OCI-LY3 (cell line): Measurements from ENCODE around the gene TTLL5.

Experiments
- CTCF ChIP-seq: fragments of 200-600, 300-600 bp; sonication (generic); IDR thresholded peaks from 2 replicates; pipeline ENCODE4 v1.5.1; 2014; ENCODE audit warnings: antibody characterized with exemption, low read length, low read depth
- EZH2phosphoT487 ChIP-seq: fragments of 200-600 bp; shearing (Covaris generic); IDR thresholded peaks from 2 replicates; pipeline ENCODE4 v1.6.1; 2018; ENCODE audit warnings: antibody characterized with exemption, mixed run types, low read depth

GRCh38 chr14:75653563-75653962 lies 7.5 kb upstream of the TTLL5 start:
- no peak for TF ChIP-seq CTCF
- TF ChIP-seq EZH2phosphoT487 = no peak
